AG08396 (cell line): ENCODE results near the gene OR4E1.
"Not testable (repeated sequence)": the region's sequence is repeated elsewhere in the genome, so short reads cannot be mapped to it uniquely, and the experiment has no call there.

Experiments used
- DNase-seq: peaks from one replicate; pipeline ENCODE4 v3.0.0; 2012; ENCODE audit warnings: low spot score, mixed read lengths

The OR4E1 gene

DNA sequence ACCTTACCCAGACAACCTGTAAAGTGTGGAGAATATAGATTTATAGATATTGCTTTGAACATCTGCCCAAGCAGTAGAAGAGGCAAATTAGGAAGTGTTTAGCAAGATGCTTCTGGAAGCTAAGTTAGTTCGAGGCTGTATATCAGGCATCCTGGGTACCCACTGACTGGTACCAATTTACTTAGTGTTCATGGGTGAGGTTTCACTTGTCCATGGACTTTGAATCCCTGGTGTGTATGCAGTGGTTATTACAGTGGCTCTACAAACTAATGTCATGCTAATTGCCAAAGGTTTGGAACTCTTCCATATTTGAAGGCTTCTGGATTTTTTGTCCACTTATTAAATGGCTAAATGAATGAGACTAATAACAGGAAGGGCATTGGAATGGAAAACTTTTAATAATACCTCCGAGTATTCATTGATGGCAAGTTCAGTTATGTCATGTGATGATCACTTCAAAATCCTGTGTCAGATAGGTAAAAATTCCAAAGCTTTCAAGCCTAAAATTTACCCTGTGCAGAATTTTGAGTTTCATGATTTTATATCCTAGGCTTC lies 20.2 kb downstream of the OR4E1 start, which contains the start of gene OR4E2:
OR4E2 (plus strand) TSS at position 505 of the 555 bp plus-strand sequence. CDS start 11,248 bp downstream, outside the sequence.
- no peak for DNase-seq

DNA sequence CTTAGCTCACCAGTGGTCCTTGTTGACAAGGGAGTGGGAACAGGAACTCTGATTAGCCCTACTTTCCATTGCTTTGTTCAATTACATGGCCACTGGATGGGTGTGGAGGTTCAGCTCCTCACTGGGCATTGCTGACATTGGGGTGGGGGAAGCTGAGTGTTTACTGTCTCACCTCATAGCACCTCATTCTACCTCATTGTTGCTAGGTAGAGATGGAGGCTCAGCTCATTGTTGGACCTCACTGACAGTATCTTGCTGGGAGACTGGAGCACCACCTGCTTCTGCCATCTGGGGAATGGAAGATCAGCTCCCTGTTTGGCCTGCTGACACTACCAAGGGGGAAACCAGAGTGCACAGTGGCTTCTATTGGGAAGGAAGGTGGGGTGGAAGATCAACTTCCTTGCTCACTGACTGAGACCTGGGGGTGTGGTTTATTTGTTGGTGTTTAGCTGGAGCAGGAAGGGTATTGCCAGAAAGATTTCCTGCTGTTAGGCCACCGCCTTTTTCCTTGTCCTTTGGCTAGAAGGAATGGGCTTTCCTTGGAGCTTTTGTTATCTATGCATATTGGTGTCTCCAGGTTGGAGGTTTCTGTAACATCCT lies 21.3 kb downstream of the OR4E1 start:
- DNase-seq = no peak

DNA sequence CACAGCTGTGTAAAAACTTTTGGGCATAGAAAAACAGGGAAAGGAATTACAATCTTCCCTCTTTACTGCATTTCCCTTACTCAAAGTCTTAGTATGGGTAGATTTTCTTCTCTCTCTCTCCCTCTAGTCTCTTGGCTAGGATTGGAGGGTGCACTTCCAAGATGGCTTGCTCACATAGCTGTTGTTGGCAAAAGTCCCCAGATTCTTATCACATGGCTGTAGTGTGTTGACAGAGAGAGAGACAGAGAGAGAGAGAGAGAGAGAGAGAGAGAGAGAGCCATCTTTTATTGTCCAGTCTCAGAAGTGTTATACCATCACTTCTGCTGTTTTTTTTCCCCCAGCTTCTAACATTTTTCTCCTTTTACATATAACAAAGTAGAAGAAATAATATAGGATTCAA lies 26.2 kb downstream of the OR4E1 start:
- DNase-seq = no peak

DNA sequence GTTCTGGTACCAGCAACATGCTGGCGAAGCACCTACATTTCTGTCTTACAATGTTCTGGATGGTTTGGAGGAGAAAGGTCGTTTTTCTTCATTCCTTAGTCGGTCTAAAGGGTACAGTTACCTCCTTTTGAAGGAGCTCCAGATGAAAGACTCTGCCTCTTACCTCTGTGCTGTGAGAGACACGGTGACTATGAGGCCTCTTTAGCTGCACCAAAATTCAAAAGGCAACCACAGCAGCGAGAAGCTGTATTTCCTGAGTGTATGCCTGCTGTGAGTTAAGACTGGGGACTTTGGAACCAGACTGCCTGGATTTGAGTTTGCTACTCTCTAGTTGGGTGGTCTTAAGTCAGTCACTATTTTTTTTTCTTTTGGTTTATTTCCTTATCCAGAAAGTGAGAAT lies 30.2 kb downstream of the OR4E1 start:
- DNase-seq = no peak

DNA sequence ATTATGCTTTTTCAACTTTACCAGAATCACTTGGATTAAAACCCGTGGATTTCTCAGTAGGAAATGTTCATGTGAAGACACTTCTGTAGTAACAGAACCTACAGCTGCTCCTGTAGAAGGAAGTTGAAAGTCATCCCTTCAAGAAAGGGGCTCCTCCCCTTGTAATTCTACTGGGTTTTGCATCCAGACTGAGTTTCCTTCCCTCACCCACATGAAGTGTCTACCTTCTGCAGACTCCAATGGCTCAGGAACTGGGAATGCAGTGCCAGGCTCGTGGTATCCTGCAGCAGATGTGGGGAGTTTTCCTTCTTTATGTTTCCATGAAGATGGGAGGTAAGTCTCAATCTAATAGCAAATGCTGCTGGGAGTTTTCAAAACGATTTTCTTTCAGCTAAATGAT lies 30.9 kb downstream of the OR4E1 start:
- DNase-seq = no peak

DNA sequence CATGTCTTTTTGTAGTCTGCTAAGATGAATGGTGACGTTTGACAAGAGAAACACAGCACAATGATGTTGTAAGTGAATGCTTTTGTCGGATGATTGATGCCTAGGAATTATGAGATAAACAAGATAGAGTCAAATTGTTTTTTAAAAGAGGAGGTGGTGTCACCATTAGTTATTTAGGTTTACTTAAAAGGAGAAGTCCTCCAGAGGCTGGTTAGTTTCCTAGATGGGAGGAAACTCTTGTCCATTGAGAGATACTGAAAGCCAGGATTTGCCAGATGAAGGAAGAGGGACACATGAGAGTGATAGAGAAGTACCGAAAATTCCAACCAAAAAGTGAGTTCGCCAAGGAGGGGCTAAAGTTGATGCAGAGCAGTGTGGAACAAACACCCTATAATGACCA lies 38.8 kb downstream of the OR4E1 start, which contains the start of gene OR10G2:
OR10G2 (minus strand) TSS at position 101 of the 400 bp plus-strand sequence; CDS start at position 3, 98 bp downstream.
- no peak for DNase-seq

DNA sequence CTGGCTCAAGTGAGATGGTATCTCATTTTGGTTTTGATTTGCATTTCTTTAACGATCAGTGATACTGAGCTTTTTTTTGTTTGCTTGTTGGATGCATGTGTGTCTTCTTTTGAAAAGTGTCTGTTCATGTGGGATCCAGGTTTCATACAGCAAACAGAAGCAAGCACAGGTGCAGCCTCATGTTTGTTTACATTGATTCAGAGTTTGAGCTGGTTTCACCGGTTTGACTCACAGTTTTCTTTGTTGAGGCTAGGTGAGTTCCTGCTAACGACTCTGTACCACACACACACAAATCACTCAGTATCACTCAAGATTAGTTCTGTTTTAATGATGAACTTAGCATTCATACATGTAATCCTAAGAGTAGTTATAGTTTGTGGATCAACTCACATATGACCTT lies 42.5 kb downstream of the OR4E1 start:
- DNase-seq = no peak

DNA sequence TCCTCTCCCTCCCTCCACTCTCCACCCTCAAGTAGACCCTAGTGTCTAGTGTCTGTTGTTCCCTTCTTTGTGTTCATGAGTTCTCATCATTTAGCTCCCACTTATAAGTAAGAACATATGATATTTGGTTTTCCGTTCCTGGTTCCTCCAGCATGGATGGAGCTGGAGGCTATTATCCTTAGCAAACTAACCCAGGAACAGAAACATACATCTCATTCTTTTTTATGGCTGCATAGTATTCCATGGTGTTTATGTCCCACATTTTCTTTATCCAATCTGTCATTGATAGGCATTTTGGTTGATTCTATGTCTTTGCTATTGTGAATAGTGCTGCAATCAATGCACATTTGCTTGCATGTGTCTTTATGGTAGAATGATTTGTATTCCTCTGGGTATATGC lies 43.1 kb downstream of the OR4E1 start:
- not testable (repeated sequence) for DNase-seq

DNA sequence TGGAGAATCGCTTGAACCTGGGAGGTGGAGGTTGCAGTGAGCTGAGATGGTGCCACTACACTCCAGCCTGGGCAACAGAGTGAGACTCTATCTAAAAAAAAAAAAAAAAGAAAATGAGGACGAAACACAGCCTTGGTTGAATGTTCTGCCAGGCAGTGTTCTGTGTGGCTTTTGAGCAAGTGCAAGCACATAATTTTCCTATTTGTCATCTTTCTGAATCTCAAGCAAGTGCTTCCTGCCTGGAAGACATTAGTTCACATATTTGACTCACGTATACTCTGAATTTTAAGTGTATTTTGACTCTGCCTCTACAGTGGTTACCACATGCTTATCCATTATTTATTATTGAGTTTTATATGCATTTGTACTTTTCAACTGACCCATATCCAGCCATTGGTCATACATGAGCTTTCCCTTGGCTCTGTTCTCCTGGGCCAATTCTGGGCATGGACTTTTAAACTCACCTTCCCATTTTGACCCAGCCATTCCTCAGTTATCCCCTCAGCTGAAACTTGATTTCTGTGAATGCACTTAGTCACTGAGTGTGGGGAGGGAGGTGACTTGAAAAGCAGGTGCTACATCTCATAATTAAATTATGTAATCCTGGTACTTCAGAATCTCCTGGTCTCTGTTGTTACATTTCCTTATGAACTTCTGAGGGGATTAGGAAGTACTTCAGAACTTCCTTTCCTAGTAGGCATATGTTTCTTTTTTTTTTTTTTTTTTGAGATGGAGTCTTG lies 47.0 kb downstream of the OR4E1 start:
- DNase-seq = peak; percentile 10
